Stromal cell of bone marrow (primary cell): ENCODE measurements around the gene MS4A8.
"Not testable (repeated sequence)": the region's sequence is repeated elsewhere in the genome, so short reads cannot be mapped to it uniquely, and the experiment has no call there.

Experiments
- DNase-seq: peaks from one replicate; pipeline ENCODE4 v3.0.0-alpha.2; 2012; ENCODE audit warnings: low read depth

The MS4A8 gene

GRCh38 chr11:60725592-60725991, 26.2 kb downstream of the MS4A8 start:
- no peak for DNase-seq

GRCh38 chr11:60731586-60731985, 32.2 kb downstream of the MS4A8 start:
- no peak for DNase-seq

GRCh38 chr11:60734279-60734678, 34.9 kb downstream of the MS4A8 start:
- DNase-seq = no peak

- DNase-seq = no peak
Measured at GRCh38 chr11:60739114-60739513, 39.7 kb downstream of the MS4A8 start.

GRCh38 chr11:60740573-60740972, 41.2 kb downstream of the MS4A8 start:
- DNase-seq = no peak

- DNase-seq = no peak
Measured at GRCh38 chr11:60741421-60741820, 42.0 kb downstream of the MS4A8 start.

GRCh38 chr11:60743058-60743457, 43.6 kb downstream of the MS4A8 start:
- DNase-seq = no peak

GRCh38 chr11:60744114-60744513, 44.7 kb downstream of the MS4A8 start:
- no peak for DNase-seq

GRCh38 chr11:60747359-60747873, 48.0 kb downstream of the MS4A8 start:
- no peak for DNase-seq

GRCh38 chr11:60748225-60748624, 48.8 kb downstream of the MS4A8 start:
- DNase-seq = no peak

- no peak for DNase-seq
Measured at GRCh38 chr11:60748821-60749220, 49.4 kb downstream of the MS4A8 start.

- no peak for DNase-seq
Measured at GRCh38 chr11:60750911-60751310, 51.5 kb downstream of the MS4A8 start.

- no peak for DNase-seq
Measured at GRCh38 chr11:60753309-60753708, 53.9 kb downstream of the MS4A8 start.

- DNase-seq = no peak
Measured at GRCh38 chr11:60754887-60755286, 55.5 kb downstream of the MS4A8 start.

GRCh38 chr11:60756307-60757032, 57.1 kb downstream of the MS4A8 start, which contains the start of gene MS4A15:
Gene MS4A15 (plus strand): TSS chr11:60756867. CDS start chr11:60763734, 6,867 bp downstream.
- DNase-seq = no peak

- no peak for DNase-seq
Measured at GRCh38 chr11:60757231-60757800, 57.9 kb downstream of the MS4A8 start.

- DNase-seq = not testable (repeated sequence)
Measured at GRCh38 chr11:60758671-60759070, 59.3 kb downstream of the MS4A8 start.

- not testable (repeated sequence) for DNase-seq
Measured at GRCh38 chr11:60759438-60760225, 60.2 kb downstream of the MS4A8 start.

GRCh38 chr11:60761436-60762190, 62.2 kb downstream of the MS4A8 start:
- no peak for DNase-seq

- DNase-seq = no peak
Measured at GRCh38 chr11:60762851-60763691, 63.7 kb downstream of the MS4A8 start.
